Mucosa of gallbladder (tissue), 1 donor: ENCODE results near the gene CEACAM7. TPM values are rescaled to one million over a fixed set of nuclear protein-coding genes. Genes with fewer than 3 reads are reported as not detected.
"Not testable (repeated sequence)": the region's sequence is repeated elsewhere in the genome, so short reads cannot be mapped to it uniquely, and the experiment has no call there.

Experiments used
- DNase-seq: peaks from one replicate; pipeline ENCODE4 v3.0.0-alpha.2; 2020; ENCODE audit warnings: low spot score
- total RNA-seq: library from RNA; stranded (reverse); gene quantifications from one replicate; pipeline ENCODE4 v1.2.1, GENCODE V29; 2021
- donor health status: DM: no; HTN: no; CAD: no.

Gene CEACAM7
- total RNA-seq: 2.6 TPM

GRCh38 chr19:41688098-41688497 lies at the start of gene CEACAM7:
CEACAM7 (minus strand) TSS chr19:41688270; CDS start chr19:41688165, 105 bp downstream.
- DNase-seq: no peak

- no peak for DNase-seq
Measured at GRCh38 chr19:41735071-41735600, 47.1 kb upstream of the CEACAM7 start.

GRCh38 chr19:41734585-41734984 lies 46.5 kb upstream of the CEACAM7 start:
- no peak for DNase-seq

- DNase-seq: no peak
Measured at GRCh38 chr19:41734156-41734555, 46.1 kb upstream of the CEACAM7 start.

GRCh38 chr19:41726493-41726892 lies 38.4 kb upstream of the CEACAM7 start:
- DNase-seq: no peak

GRCh38 chr19:41720103-41720502 lies 32.0 kb upstream of the CEACAM7 start:
- no peak for DNase-seq

GRCh38 chr19:41718761-41719160 lies 30.7 kb upstream of the CEACAM7 start:
- DNase-seq: no peak

GRCh38 chr19:41714598-41714997 lies 26.5 kb upstream of the CEACAM7 start:
- DNase-seq: no peak

GRCh38 chr19:41711376-41712261 lies 23.5 kb upstream of the CEACAM7 start:
- DNase-seq: no peak

- DNase-seq: no peak
Measured at GRCh38 chr19:41709951-41710645, 22.0 kb upstream of the CEACAM7 start.

- not testable (repeated sequence) for DNase-seq
Measured at GRCh38 chr19:41709516-41709915, 21.4 kb upstream of the CEACAM7 start.

- no peak for DNase-seq
Measured at GRCh38 chr19:41708481-41708880, 20.4 kb upstream of the CEACAM7 start, which contains the start of gene CEACAM5. CEACAM5 (plus strand) TSS chr19:41708626; CDS start chr19:41708732, 106 bp downstream.

- no peak for DNase-seq
Measured at GRCh38 chr19:41707871-41708371, 19.9 kb upstream of the CEACAM7 start.

GRCh38 chr19:41707502-41707812 lies 19.4 kb upstream of the CEACAM7 start:
- DNase-seq: no peak

GRCh38 chr19:41706741-41707501 lies 18.9 kb upstream of the CEACAM7 start:
- peak; percentile 41 for DNase-seq

- DNase-seq: peak; percentile 22
Measured at GRCh38 chr19:41705393-41706174, 17.5 kb upstream of the CEACAM7 start.

GRCh38 chr19:41703602-41704293 lies 15.7 kb upstream of the CEACAM7 start:
- DNase-seq: no peak

- no peak for DNase-seq
Measured at GRCh38 chr19:41702171-41702651, 14.1 kb upstream of the CEACAM7 start.

- DNase-seq: no peak
Measured at GRCh38 chr19:41701401-41702075, 13.5 kb upstream of the CEACAM7 start.
